HG03378 (cell line): ENCODE data around the gene KCNQ1.

ENCODE experiments used
- ATAC-seq: cut with Tn5 transposase; IDR thresholded peaks from one replicate; pipeline ENCODE4 v1.9.1; 2021; ENCODE audit warnings: mild to moderate bottlenecking, moderate library complexity; ENCODE audit not compliant: unreplicated experiment

KCNQ1 gene

DNA sequence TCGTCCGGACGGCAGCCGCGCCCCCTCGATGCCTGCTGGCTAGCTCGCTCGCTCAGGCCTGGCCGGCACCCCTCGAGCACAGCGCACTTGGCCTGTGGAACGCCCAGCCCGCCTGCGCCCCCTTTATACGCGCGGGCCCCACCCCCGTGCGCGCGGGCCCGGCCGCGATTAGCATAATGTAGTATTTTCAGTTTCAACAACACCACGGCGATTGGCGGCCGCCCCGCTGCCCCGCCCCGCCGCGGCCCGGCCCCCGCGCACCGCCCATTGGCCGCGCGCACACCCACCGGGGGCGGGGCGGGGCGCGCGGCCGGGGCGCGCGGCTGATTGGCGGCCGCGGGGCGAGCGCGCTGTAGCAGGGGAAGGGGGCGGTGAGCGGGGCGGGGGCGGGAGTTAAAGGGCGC is 440.9 kb downstream of the KCNQ1 start, which contains the start of gene CDKN1C:
CDKN1C (minus strand) TSS at position 98 of the 404 bp plus-strand sequence. CDS start 319 bp downstream, outside the sequence.
- peak; percentile 43 for ATAC-seq

DNA sequence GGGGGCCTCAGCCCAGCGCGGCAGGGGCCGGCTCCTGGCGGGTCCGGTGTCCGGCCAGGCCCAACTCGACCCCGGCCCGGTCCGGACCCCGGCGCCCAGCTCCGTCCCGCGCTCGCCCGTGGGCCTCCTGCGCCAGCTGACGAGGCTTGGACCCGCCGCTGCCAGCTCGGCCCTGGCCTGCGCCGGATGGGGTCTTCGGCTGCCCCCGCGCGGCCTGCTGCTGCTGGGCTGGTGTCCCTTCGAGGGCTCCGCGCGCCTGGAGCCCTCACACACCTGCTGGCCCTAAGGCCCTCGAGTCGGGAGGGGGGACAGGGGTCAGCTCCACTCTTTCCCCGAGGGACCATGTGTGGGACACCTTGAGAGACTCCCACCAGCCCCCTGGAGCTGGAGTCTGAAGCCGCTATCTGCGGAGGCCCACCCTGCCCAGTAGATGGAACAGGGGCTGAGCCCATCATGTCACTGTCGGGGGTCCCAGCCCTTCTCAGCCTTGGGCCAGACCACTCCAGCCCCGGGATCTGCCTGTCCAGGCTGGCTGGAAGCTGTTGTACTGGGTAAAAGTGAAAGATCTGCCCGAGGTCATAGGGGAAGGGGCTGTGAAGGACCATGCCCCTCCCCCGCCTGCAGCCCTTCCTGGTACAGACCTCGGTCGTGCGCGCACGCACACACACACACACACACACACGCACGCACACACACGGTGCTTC is 441.5 kb downstream of the KCNQ1 start:
- ATAC-seq: no peak

DNA sequence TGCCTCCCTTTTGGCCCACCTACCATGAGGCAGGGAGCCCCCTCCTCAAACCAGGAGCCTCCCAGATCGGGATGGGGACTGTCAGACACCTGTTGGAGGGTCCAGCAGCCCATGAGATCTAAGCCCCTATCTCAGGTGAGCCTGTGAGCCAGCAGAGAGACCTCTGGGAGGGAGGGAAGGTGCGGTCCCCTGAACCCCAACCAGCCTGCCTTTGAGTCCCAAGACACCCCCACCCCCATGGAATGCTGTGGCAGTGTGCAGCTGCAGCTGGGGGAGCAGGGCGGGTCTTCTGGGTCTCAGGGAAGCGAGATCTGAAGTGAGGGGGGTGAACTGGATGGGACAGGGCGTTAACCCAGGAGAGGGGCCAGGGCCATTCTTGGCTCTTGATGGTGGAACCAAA is 442.1 kb downstream of the KCNQ1 start:
- ATAC-seq: no peak

- ATAC-seq: no peak
Measured at GRCh38 chr11:2887515-2888195, 442.8 kb downstream of the KCNQ1 start.

DNA sequence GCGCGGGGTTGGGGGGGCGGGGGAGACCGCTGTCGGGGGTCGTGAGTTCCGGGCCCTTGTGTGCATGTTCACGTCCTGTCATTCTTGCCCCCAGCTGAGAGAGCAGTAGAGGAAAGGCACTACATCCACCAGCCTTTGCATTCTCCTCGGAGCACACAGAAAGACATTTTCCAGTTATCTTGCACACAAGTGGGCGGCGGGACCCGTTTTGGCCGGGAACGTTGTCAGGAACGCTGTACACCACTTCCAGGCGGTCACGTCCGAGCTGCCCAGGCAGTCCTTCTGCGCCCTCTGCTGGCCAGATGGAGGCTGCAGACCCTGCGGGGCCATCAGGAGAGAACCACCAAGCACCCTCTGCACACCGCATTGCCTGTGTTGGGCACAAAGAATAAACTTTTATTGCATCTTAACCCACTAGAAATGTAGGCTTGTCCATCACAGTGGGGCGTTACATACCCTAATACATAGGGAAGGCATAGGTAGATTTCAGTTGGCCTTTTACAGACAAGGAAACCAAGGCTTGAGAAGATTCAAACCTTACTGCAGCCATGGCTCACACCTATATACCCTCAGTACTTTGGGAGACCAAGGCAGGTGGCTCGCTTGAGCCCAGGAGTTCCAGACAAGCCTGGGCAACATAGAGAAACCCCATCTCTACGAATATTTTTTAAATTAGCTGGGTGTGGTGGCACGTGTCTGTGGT is 443.6 kb downstream of the KCNQ1 start:
- ATAC-seq: no peak

- no peak for ATAC-seq
Measured at GRCh38 chr11:2889362-2890273, 444.8 kb downstream of the KCNQ1 start.

- ATAC-seq: no peak
Measured at GRCh38 chr11:2890466-2891294, 445.9 kb downstream of the KCNQ1 start.

- ATAC-seq: no peak
Measured at GRCh38 chr11:2891326-2892214, 446.8 kb downstream of the KCNQ1 start.

DNA sequence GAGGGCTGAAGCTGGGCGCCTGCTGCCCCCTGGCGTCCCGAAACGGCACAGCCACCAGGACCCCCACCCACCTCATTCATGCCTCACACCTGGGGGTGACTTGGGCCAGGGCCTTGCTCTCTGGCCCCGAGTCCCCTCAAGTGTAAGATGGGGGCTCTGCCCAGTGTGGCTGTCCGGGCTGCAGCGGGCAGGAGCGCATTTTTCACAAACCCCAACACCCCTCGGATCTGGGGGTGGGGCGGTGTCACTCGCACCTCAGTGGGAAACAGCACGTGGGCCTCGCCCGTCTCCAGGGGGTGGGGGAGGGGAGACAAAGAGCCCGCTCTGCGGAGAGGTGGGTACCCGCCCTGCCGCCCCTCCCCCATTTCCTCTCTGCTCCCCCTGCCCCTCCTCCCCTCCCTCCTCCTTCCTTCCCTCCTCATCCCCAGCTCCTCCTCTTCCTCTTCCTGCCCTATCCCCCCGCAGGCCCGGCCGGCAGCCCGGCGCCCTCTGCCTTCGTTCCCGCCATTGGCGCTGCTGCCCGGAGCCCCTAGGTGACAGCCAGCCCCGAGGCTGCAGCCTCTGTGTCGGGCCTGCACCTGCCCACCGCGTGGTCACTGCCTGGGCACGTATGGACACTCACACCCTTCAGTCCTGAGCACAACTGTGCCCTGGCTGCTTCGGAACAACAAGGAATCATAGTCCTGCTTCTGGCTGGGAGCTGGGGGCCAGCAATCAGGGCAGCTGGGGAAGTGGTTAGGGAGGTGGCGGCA is 447.6 kb downstream of the KCNQ1 start:
- no peak for ATAC-seq

- no peak for ATAC-seq
Measured at GRCh38 chr11:2892967-2893528, 448.2 kb downstream of the KCNQ1 start.

DNA sequence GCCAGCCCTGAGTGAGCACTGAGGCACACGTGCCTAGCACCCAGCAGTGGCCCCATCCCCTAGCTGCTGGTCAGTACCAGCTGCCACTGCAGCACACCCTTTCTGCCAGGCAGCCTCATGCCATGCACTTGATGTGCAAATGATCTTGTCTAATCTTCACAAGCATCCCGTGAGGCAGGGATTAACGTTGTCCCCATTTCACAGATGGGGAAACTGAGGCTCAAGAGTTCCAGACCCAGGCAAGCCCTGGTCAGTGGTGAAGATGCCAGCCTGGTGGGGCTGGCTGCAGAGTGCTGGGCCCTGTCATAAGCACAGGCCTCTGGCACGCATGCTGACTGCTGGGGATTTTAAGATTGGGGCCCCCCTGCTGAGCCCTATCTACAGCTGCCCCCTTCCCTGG is 449.1 kb downstream of the KCNQ1 start:
- no peak for ATAC-seq

DNA sequence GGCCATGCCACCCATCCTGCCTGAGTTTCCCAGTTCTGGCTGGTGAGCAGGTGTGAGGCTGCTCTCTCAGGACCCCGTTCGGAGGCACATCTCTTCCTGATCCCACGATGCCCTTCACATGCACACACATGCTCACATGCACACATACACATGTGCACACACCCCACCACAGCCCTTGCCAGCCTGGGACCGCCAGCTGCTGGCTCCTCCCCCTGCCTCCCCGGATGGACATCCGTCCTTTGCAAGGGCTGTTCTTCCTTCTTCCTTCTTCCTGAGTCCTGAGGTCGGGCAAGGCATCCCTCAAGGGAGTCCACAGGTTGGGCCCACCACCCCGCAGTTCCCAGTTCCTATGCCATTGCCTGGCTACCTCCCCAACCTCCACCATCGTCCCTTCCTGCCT is 451.2 kb downstream of the KCNQ1 start:
- ATAC-seq: no peak

DNA sequence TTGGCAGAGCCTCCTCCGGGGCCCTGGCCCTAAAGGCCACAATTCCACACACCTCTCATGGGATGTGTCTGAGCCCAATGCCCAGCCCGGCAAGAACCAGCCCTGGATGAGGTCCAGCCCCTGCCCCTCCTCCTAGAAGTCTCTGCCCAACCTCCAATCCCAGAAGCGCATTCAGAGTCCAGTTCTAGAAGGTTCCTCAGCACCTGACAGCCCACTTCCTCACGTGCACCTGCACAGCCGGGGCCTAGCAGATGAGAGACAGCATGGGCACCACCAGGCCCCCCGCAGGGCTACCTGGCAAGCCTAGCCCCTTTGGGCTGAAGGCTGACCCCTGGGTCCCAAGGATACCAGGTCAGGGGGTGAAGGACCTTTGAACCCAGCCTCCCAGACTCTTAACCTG is 452.2 kb downstream of the KCNQ1 start:
- no peak for ATAC-seq

- ATAC-seq: peak; percentile 45
Measured at GRCh38 chr11:2898366-2899079, 453.7 kb downstream of the KCNQ1 start.
